Activated T-cell treated with anti-CD3 and anti-CD28 coated beads for 48 hours (primary cell): Measurements from ENCODE around the gene COLEC11.
"Not testable (repeated sequence)": the region's sequence is repeated elsewhere in the genome, so short reads cannot be mapped to it uniquely, and the experiment has no call there.

Experiments used
- DNase-seq: peaks from one replicate; pipeline ENCODE4 v3.0.0-alpha.2; 2020; ENCODE audit warnings: low read depth

COLEC11 gene

DNA sequence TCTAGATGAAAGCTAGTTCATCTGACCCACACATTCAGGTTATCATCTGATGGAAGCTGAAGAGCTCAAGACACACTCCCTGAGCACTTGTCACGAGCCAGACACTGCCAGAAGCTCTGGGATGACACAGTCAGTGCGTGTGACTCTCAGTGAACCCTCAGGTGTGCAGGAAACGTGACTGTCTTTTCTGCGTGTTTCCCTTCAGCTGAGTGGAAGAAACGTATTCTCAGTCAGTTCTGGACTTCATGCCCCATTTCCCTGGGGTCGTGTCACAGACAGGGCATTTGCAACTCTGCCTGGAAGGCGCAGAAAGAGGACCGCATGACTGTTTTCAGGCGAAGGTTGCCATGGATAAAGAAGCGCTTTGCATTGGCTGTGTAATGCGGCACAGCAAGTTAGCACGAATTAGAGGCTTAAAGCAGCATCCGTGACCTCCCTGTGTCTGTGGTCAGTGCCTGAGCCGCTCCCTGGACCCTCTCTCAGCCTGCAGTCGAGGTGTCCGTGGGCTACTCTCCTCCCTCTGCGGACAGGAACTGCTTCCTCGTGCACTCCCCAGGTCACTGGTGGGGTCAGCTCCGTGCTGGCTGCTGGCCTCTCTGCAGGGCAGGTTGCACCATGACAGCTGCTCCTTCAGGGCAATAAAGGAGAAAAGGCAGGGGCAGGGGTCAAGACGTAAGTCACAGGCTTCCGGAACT is 59.8 kb downstream of the COLEC11 start:
- DNase-seq: no peak

DNA sequence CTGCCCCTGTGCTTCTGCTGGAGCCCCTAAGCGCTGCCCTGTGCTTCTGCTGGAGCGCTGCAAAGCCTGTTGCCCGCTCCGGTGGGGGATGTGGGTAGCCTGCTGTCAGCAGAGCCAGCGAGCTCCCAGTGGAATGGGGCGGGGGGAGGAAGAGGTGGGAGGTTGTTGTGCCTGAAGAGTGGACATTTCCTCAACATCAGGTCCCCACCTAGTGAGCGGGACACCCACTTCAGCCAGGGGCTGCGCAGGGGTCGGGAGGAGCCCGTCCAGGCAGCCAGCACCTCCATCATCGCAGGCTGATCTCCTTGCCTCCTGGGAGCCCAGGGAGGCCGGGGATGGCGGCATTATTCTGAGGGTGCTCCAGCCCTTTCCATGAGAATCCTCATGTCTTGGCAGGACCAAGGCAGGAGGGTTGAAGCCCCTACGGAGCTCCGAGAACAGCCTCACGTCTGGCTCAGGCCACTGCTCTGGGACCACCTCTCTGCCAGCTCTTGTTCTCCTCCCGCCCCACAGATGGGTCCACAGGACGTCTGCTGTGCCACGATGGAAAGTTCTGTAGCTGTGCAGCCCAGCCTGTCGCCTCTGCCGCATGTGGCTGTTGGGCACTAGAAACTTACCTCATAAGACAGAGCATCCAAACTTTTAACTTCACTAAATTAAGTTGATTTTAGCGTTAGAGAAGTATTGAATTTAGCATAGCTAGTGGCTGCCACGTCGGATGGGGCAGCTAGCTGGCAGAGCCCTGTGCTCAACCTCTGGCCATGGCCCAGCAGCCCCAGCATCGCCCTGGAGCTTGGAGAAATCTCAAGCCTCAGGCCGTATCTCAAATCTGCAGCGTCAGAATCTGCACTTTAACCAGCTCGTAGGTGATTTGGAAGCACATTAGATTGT is 61.2 kb downstream of the COLEC11 start:
- DNase-seq: no peak

DNA sequence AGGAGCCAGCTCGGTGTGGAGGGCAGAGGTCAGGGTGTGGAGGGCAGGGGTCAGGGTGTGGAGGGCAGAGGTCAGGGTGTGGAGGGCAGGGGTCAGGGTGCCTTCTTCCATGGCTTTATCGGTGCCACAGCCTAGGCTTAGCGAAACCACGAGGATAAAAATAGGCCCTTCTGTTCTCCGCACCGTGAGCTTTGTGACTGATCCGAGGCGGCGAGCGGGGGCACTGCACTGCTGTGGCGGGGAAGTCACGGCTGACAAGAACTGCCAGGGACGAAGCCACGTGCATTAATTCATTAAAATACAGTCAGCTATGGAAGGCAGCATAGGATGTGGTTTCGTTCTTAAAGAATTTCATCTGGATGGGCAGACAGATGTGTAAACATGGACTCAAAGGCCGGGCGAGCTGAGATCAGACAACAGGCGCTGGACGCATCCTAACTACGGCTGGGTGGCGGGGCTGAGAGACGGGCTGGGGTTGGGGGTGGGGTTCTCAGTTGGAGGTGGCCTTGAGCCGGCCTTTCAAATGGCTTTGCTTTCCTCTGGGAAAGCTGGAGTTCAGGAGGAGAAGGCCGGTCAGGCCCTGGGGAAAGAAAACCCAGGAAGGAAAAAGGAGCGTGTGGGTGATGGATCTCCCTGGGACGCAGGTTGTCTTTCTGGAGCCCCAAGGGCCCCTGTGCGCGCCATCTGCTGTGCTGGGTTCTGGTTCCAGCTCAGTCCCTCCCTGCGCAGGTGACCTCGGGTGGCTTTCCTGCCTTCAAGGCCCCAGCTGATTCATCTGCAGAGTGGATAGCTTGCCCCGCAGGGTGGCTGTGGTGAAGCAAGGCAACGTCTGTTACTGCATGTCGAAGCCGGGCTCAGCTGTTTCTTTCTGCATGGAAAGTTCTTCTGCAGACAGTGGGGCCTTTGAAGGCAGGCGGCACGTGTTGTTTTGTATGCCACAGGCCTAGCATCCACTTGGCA is 62.1 kb downstream of the COLEC11 start:
- DNase-seq: no peak

DNA sequence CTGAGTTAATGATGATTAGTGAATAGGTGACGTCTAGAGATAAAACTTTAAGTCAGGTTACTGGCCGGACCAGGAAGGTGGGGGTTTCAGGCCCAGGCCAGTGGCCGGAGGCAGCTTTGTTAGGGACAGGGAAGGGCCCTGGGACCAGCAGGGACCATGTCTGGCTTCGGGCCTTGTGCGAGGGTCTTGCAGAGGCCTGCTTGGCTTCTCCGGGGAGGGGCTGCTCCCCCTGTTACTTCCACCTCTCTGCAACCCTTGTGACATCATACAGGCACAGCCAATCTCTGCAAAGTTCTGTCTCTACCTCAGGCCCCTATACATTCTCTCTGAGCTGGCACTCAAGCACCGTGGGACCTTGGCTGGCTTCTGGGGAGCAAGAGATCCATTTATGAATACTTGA is 63.0 kb downstream of the COLEC11 start, which contains the start of gene ALLC:
Gene ALLC (plus strand): TSS at position 320 of the 400 bp plus-strand sequence. CDS start 12,958 bp downstream, outside the sequence.
- no peak for DNase-seq

DNA sequence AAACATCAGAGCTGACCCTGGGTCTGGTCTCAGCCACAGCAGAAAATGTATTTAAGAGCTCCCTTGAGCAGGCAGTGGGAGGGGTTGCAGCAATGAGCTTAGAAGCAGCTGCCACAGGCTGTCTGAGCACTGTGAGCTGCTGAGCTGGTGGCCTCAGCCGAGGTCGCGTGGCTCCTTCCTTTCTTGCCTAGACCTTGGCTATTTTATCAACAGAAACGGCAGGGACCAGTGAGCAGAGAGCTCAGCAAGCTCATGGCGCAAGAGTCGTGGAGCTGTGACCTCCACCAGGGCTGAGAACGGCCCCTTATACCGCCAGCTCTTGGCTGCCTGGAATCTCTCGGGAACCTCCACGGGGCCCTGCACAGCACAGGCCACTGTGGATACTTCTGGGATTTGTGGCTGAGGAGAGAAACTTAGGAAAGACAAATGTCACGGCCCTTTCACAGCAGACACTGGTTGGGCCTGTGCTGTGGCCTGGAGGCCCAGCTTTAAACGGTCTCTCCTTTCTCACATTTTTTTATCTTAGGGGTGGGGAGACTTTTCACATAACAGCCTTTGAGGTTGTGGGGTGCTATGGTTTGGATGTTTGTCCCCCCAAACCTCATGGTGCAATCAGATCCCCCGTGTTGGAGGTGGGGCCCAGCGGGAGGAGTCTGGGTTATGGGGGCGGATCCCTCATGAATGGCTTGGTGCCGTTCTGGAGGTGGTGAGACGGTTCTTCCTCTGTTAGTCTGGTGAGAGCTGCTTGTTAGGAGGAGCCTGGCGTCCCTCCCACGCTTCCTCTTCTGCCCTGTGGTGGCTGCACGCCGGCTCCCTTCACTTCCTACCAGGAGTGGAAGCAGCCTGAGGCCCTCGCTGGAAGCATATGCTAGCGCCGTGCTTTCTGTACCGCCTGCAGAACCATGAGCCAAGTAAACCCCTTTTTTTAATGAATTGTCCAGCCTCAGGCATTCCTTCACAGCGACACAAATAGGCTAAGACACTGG is 64.8 kb downstream of the COLEC11 start:
- no peak for DNase-seq

DNA sequence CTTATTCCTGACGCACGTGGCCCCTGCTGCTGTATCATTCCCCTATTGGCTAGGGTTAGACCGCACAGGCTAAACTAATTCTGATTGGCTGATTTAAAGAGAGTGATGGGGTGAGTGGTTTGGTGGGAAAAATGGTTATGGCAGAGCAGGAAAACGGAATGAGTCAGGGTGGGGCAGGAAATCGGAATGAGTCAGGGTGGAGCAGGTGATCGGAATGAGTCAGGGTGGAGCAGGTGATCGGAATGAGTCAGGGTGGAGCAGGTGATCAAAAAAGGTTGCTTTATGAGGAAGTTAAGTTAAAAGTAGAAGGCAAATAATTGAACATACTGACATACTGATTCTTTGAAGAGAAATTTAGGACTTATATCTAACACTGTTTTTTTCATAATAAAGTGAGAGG is 65.7 kb downstream of the COLEC11 start:
- not testable (repeated sequence) for DNase-seq

DNA sequence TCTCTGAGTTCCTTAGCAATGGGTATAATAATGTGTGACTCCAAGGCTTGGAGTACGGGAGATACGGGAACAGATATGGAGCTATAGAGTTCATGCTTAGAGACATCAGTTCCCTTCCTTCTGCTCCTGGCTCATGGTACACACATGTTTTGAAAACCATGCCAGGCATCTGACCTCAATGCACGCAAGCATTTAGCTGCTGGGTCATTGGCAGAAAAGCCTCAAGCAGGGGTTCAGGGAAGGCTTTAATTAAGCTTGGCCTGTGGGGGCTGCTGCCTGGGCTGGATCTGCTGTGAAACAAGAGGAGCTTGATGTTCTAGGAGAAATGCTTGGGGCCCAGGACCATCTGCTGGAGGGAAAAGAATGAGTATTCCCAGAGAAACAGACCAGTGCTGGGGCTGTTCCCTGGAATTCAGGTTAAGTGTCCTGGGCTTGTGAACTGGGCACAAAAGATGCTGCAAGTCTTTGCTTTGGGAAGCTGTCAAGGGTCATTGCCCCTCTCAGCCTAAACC is 66.3 kb downstream of the COLEC11 start:
- DNase-seq: no peak

DNA sequence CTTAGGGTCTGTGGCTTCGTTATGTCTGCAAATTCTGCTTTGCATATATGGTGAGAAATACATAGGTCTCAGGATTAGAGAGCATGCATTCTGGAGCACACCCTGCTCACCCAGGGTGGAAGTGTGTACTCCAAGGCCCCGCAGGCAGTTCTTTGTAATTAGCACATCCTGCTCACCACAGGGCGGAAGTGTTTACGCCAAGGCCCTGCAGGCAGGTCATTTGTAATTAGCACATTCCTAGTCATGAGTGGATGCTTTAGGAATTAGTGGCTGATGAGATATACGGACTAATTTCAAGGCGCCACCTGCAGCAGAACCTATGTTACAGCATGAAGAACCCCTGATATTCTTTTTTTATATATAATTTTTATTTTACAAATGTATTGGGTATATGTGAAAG is 67.3 kb downstream of the COLEC11 start:
- DNase-seq: no peak

DNA sequence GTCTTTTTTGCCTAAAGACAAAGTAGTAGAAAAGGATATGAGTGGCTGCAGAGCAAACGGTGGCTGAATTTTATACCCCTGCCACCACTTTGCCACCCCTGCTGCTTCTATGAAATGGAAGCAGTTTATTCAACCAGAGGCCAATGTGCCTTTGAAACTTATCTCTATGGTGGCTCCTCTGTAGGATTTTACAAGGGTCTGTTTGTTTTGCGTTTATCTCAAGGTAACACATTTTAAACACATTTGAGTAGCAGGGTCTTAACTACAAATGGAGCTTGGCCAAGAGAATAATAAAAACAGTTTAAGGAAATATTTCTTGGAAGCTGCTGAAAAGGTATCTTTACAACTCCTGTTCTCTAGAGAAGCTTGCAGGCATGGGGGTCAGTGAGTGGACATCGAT is 69.2 kb downstream of the COLEC11 start:
- no peak for DNase-seq

DNA sequence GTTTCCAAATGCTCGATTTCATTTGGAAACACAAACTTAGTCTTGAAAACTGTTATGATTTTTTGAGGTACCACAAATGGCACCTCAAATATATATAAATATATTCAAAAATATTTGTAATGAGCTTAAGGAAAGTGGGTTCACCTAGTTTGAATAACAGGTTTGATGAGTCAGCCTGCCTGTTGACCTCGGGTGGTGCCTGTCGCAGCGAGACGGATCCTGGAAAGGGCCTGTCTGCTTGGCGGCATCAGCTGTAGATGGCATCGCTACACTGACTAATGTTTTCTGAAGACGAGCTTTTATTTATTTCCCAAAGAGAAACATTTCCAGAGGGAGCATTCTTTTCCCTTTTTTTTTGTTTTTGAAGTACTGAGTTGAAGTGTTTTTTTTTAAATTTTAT is 70.0 kb downstream of the COLEC11 start:
- DNase-seq: no peak

DNA sequence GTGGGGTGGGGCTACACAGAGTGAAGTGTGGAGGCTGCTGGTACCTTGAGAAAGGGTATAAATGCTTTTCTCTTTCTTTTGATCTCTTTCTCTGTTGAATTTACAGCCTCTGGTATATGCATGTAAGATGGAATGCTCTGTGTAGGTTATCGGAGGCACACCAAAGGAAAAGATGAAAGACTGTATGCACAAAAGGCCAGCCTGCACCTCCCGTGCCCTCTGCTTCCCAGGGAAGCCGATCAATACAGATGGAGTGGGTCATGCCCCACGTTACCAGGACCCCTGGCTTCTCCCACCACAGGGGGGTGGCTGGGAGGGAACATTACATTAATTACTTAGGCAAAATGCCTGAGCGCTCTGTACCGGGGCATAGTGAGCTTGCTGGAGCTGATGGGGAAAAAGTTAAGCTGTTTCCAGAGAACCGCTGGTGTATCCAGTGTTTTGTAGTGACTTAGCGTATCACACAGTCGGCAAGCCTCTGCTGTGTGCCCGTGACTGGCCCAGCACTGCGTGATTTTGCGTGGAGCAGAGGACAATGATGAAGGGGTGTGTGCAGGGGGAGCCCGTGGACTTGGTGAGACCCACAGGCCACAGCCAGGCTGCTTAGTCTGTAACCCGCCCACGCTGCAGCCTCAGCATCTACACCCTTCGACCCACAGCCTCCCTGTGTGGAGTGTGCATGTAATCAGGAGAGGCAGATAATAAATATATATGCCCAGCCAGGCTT is 71.1 kb downstream of the COLEC11 start:
- no peak for DNase-seq

DNA sequence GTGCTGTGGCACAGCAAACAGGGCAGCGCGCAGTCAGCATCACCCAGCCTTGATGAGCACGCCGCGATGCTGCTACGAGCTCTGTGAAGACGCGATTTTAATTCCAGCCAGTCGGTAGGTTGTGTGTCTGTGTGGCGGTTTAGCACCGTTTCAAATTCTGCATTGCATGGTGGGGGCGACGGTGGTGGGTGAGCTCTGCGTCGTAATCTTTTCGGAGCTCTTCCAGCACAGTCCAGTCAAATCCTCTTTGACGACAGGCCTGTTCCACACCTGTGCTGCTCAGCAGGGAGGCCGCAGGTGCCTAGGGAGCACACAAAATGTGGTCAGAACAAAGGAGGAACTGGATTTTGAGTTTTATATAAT is 71.7 kb downstream of the COLEC11 start:
- no peak for DNase-seq

DNA sequence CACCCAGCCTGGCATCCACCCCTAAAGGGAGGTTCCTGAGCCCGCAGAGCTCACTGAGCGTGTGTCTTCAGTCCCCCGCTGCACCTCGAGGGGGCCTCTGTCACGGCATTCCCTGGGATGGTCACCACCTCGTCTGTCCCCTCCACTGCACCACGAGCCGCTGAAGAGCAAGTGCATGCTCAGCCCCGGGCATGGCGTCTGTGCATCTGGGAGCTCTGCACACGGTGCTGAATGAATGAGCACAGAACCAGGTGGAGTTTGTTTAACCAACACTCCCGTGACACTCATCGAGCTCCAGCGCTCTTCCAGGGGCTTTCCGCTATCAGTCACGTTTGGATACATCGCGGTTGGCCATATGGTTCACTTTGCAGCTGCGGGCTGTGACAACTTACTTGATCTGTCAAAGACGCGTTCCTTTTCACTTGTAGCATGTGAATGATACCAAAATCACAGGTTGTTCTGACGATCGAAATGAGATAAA is 72.3 kb downstream of the COLEC11 start:
- DNase-seq: no peak

DNA sequence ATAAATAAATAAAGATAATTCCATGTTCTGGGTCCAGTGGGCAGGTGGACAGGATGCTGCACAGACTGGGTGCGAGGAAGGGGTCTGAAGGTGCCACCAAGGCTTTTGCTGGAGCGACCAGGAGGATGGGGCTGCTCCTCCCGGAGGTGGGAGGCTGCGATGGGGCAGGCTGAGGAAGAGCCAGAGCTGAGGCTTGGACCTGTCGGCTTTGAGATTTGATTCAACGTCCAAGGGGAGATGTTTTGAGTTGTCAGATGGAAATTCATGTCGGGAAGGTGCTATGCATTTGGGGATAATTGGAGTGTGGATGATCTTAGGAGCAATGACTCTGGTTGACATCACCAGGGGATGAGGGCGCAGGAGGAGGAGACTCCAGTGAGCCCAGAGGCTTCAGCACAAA is 74.7 kb downstream of the COLEC11 start:
- DNase-seq: no peak

DNA sequence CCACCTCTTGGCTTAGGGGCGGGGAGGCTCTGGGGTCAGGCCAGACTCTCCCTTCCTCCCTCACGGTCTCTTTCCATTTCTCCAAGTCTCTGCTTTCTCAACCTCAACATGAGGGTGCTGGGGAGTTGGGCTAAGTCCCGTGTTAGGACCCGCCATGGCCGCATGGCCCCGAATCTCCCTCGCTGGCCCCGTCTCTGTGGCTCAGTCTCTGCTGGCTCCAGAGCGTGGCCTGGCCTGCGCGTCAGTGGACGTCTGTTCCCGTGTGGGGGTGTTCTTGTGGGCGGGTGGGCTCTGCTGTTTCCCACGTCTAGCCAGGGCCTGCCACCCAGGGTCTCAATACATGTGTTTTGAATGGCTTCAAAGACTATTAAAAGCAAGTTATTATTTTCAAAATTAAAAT is 75.5 kb downstream of the COLEC11 start:
- no peak for DNase-seq

DNA sequence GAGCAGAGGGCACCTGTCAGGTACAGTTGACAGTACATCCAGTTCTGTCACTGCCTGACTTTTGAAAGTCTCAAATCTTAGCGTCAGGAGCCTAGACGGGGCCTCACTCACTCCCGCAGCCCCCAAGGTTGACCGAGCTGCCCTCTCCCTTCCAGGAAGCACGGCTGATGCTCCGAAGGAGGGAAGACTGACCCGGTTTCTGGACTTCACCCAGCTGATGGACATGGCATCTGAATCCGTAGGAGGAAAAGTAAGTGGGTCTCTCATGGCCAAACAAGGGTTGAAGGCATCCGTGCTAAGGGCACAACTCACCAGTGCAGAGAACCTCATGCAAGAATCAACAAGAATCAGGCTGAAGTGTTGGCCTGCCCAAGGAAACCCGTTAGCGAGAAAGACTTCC is 76.0 kb downstream of the COLEC11 start:
- DNase-seq: no peak

DNA sequence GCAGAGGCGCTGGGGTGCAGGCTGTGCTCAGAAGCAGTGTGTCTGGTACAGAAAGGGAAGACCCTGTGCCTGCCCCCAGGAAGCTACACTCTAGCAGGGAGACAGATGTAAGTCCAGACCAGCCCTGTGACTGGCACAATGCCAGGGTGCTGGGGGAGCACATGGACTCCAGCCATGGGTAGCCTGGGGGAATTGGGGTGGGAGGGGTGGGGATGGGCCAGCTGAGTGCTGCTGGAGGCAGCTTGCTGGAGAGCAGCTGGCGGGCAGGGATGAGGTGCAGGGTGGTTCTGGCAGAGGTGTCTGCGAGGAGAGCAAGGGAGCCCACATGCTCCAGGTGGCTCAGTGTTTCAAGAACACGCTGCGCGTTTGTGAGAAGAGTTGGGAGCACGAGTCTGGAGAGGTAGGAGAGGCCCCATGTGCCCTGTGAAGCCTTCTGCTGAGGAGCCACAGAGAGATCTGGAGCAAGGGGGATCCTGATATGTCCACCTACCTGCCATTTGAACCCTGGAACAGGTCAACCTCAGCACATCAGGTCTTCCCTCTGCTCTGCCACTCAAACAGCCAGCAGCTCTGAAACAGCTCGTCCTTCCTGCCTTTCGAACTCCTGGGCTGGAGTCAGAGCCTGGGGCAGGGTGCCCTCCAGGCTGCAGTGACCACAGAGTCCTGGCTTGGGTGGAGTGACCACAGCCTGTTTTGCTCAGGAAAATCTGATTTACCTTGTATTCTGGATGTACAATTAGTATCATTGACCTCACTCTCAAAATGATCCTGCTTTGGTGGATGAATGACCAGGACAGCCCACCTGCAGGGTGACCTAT is 78.2 kb downstream of the COLEC11 start:
- no peak for DNase-seq

DNA sequence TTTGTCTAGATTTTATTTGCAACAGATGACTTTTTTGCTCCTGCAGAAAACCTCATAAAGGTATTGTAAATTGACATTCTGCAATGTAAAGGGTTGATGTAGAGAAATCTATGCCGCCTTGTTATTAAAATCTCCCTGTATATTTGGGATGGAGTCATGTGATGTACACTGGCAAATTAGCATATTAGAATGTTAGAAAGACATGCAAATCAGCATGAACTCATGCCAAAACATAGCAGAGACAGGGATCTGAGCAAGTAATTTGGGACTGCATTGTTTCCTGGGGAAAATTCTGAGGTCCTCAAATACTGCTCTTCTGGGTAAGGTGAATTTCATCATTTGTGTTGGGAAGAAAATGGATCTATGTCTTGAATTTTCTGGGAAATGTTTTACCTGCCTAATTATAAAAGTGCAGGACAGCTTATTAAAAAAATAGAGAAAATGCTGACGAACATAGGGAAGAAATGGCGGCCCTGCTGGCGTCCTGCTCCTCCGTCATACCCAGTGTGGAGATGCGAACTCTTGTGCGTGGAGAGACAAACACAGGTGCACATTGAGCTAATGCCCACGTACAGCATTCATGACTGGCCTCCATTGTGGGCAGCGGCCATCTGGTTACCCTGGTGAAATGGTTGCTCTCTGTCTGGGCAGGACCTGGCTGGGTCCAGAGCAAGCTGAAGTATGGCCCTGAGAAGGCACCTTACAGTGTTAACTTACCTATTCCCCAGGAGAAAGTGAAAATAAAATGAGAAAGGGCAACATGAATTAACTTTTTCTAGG is 79.3 kb downstream of the COLEC11 start:
- no peak for DNase-seq
